Lower leg skin (tissue), 3 donors: ENCODE data around the gene CDC42BPG.

Experiments
- CTCF ChIP-seq, 3 donors: fragments of 450-650 bp; IDR thresholded peaks; one replicate each; pipeline ENCODE4 v1.5.1; 2016; ENCODE audit warnings: antibody characterized with exemption in 3 of 3, mild to moderate bottlenecking in 3 of 3, moderate library complexity in 2 of 3
- POLR2A ChIP-seq, 2 donors: fragments of 450-650 bp; IDR thresholded peaks; one replicate each; pipeline ENCODE4 v1.6.1; 2016 to 2017; ENCODE audit warnings: antibody characterized with exemption in 2 of 2, mild to moderate bottlenecking in 1 of 2, moderate library complexity in 1 of 2

GRCh38 chr11:64856382-64857227 lies 12.2 kb upstream of the CDC42BPG start:
- TF ChIP-seq CTCF (IDR thresholded peaks at IDR 0.05), result no peak
- no peak for TF ChIP-seq POLR2A (IDR thresholded peaks at IDR 0.05)
